Neuronal stem cell (in vitro differentiated cells): ENCODE data around the gene C6orf58.

Experiments
- DNase-seq: peaks from one replicate; pipeline ENCODE4 v3.0.0-alpha.2; 2013; ENCODE audit warnings: low spot score
- H2AFZ ChIP-seq: one replicate; pipeline ENCODE4 v1.6.1; 2013; ENCODE audit warnings: mild to moderate bottlenecking, low read length, inconsistent platforms
- H2AK5ac ChIP-seq: 2 replicates; pipeline ENCODE4 v1.6.1; 2013; ENCODE audit warnings: low read depth, mild to moderate bottlenecking, inconsistent platforms, low read length, moderate library complexity, mixed read lengths
- H2BK120ac ChIP-seq: 2 replicates; pipeline ENCODE4 v1.6.1; 2013; ENCODE audit warnings: low read depth, mild to moderate bottlenecking, inconsistent platforms, low read length, moderate library complexity, mixed read lengths
- H2BK12ac ChIP-seq: one replicate; pipeline ENCODE4 v1.6.1; 2013; ENCODE audit warnings: low read length, inconsistent platforms
- H2BK15ac ChIP-seq: 2 replicates; pipeline ENCODE4 v1.6.1; 2013; ENCODE audit warnings: mild to moderate bottlenecking, low read length, inconsistent platforms, mixed read lengths
- H2BK5ac ChIP-seq: one replicate; pipeline ENCODE4 v1.6.1; 2013; ENCODE audit warnings: inconsistent platforms, mild to moderate bottlenecking, low read length, moderate library complexity
- H3K14ac ChIP-seq: one replicate; pipeline ENCODE4 v1.6.1; 2013; ENCODE audit warnings: low read length, inconsistent platforms
- H3K18ac ChIP-seq: 2 replicates; pipeline ENCODE4 v1.6.1; 2013; ENCODE audit warnings: low read length, inconsistent platforms
- H3K23ac ChIP-seq: 2 replicates; pipeline ENCODE4 v1.6.1; 2013; ENCODE audit warnings: low read depth, mild to moderate bottlenecking, mixed read lengths, low read length, inconsistent platforms; ENCODE audit not compliant: poor library complexity
- H3K27ac ChIP-seq: replicated peaks from 3 replicates; pipeline ENCODE4 v1.5.1; 2013; ENCODE audit warnings: low read length, inconsistent platforms
- H3K27me3 ChIP-seq, 3 experiments: 2 replicates each; pipeline ENCODE4 v1.6.1; 2013; ENCODE audit warnings: low read length in 3 of 3, mild to moderate bottlenecking in 2 of 3, inconsistent platforms in 1 of 3, low read depth in 1 of 3, mixed read lengths in 1 of 3, moderate library complexity in 1 of 3; ENCODE audit not compliant: control insufficient read depth in 3 of 3, insufficient read depth in 3 of 3
- H3K36me3 ChIP-seq, 2 donors: replicated peaks in 1 of 2; 2 replicates each; pipeline ENCODE4 v1.6.1; 2013; ENCODE audit warnings: low read length in 2 of 2; ENCODE audit not compliant: control insufficient read depth in 2 of 2, insufficient read depth in 2 of 2
- H3K4ac ChIP-seq: 2 replicates; pipeline ENCODE4 v1.6.1; 2013; ENCODE audit warnings: inconsistent platforms, mild to moderate bottlenecking, low read length, moderate library complexity
- H3K4me1 ChIP-seq, 2 donors: 1 replicate in 1 of 2; 2 replicates in 1 of 2; pipeline ENCODE4 v1.6.1; 2013; ENCODE audit warnings: low read length in 2 of 2, low read depth in 1 of 2; ENCODE audit not compliant: control insufficient read depth in 2 of 2, insufficient read depth in 1 of 2
- H3K4me2 ChIP-seq: one replicate; pipeline ENCODE4 v1.6.1; 2013; ENCODE audit warnings: mild to moderate bottlenecking, low read length, inconsistent platforms; ENCODE audit not compliant: insufficient read depth, poor library complexity, severe bottlenecking
- H3K4me3 ChIP-seq, 2 donors: 2 replicates each; pipeline ENCODE4 v1.5.1; 2013; ENCODE audit warnings: low read length in 2 of 2, mild to moderate bottlenecking in 2 of 2, inconsistent platforms in 1 of 2, moderate library complexity in 1 of 2
- H3K79me1 ChIP-seq: one replicate; pipeline ENCODE4 v1.6.1; 2013; ENCODE audit warnings: low read depth, mild to moderate bottlenecking, inconsistent platforms, low read length, moderate library complexity
- H3K9ac ChIP-seq: one replicate; pipeline ENCODE4 v1.6.1; 2013; ENCODE audit warnings: mild to moderate bottlenecking, low read depth, low read length, inconsistent platforms; ENCODE audit not compliant: poor library complexity
- H3K9me3 ChIP-seq, 2 donors: replicated peaks in 1 of 2; 2 replicates each; pipeline versions ENCODE3 to v1.6.1; 2013; ENCODE audit warnings: low read length in 2 of 2, mild to moderate bottlenecking in 2 of 2, inconsistent platforms in 1 of 2, low read depth in 1 of 2, mixed read lengths in 1 of 2, moderate library complexity in 1 of 2; ENCODE audit not compliant: control insufficient read depth in 2 of 2, insufficient read depth in 1 of 2
- H4K8ac ChIP-seq: one replicate; pipeline ENCODE4 v1.6.1; 2013; ENCODE audit warnings: low read depth, mild to moderate bottlenecking, inconsistent platforms, low read length, moderate library complexity
- H4K91ac ChIP-seq: one replicate; pipeline ENCODE4 v1.6.1; 2013; ENCODE audit warnings: low read length, low read depth, mild to moderate bottlenecking, inconsistent platforms; ENCODE audit not compliant: poor library complexity
- WGBS, 2 donors: extraction: QIAGEN DNeasy Blood & Tissue Kit; methylation state at CpG; one replicate each; pipeline ENCODE4 v1.1.7; 2013; ENCODE audit warnings: missing lambda C conversion rate in 2 of 2, mixed read lengths in 1 of 2; ENCODE audit not compliant: insufficient read length in 2 of 2, insufficient replicate concordance in 1 of 2; ENCODE audit errors: extremely low coverage in 2 of 2; 5-methylcytosine and 5-hydroxymethylcytosine counted together

The C6orf58 gene

GRCh38 chr6:127587875-127588274 lies 10.9 kb downstream of the C6orf58 start:
- WGBS, 2 donors = no CpG with 5 or more reads among the region's 2 CpGs
- no peak overlapping the region for H4K8ac ChIP-seq
- no peak overlapping the region for H2AK5ac ChIP-seq
- H3K4ac ChIP-seq = no peak overlapping the region
- H3K4me1 ChIP-seq = no peaks in the 10 kb centered on the region
- no peak overlapping the region for H2AFZ ChIP-seq
- no peak overlapping the region for H3K14ac ChIP-seq
- H3K4me3 ChIP-seq = no peak overlapping the region
- H2BK12ac ChIP-seq = no peak overlapping the region
- no peak overlapping the region for H2BK15ac ChIP-seq
- no peaks in the 10 kb centered on the region for H3K36me3 ChIP-seq
- peaks cover 0 to under 1% of the 10 kb centered on the region in 2 donors for H3K9me3 ChIP-seq
- H3K27me3 ChIP-seq = no peaks in the 10 kb centered on the region
- no peak overlapping the region for H3K27ac ChIP-seq
- no peak overlapping the region for H3K4me2 ChIP-seq
- H2BK120ac ChIP-seq = no peak overlapping the region
- H3K18ac ChIP-seq = no peak overlapping the region
- H4K91ac ChIP-seq = no peak overlapping the region
- no peak overlapping the region for H2BK5ac ChIP-seq
- no peaks in the 10 kb centered on the region for H3K79me1 ChIP-seq
- H3K9ac ChIP-seq = no peak overlapping the region
- no peak overlapping the region for H3K23ac ChIP-seq
- no peak for DNase-seq

GRCh38 chr6:127589135-127589534 lies 12.2 kb downstream of the C6orf58 start:
- Histone ChIP-seq H3K18ac (no peak overlapping the region), H3K14ac (no peak overlapping the region), H3K27ac (no peak overlapping the region), H2BK15ac (no peak overlapping the region), H2BK12ac (no peak overlapping the region), H3K4me3 (no peak overlapping the region), H3K9ac (no peak overlapping the region), H3K23ac (no peak overlapping the region), H2AFZ (no peak overlapping the region), H3K4me2 (no peak overlapping the region), H4K8ac (no peak overlapping the region), H2BK5ac (no peak overlapping the region), H3K79me1 (no peaks in the 10 kb centered on the region), H3K9me3 (peaks cover 0 to 2% of the 10 kb centered on the region in 2 donors), H3K4me1 (no peaks in the 10 kb centered on the region), H4K91ac (no peak overlapping the region), H3K27me3 (no peaks in the 10 kb centered on the region), H2BK120ac (no peak overlapping the region), H3K36me3 (no peaks in the 10 kb centered on the region), H3K4ac (no peak overlapping the region), H2AK5ac (no peak overlapping the region)
- no peak for DNase-seq

DNA sequence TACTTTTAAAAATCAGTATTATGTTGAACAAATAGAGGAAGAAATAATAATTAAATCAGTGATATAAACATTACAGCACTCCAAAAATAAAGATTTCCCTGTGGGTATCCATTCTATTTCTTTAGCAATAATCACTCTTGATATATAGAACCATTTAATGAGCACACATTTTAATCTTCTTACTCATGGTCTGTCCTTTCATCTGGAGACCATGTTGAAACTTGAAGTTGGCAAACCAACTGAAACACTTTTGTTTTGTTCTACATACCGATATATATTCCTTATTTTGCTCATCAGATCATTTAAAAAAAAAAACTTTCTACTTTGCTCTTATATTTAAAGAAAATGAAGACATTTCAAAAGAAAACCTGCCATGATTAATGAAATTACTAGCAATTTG lies 13.4 kb downstream of the C6orf58 start:
- Histone ChIP-seq H3K23ac (no peak overlapping the region), H3K27me3 (no peaks in the 10 kb centered on the region), H2BK120ac (no peak overlapping the region), H3K4me2 (no peak overlapping the region), H2BK5ac (no peak overlapping the region), H4K8ac (no peak overlapping the region), H3K14ac (no peak overlapping the region), H3K4me3 (no peak overlapping the region), H2BK12ac (no peak overlapping the region), H3K4me1 (no peaks in the 10 kb centered on the region), H3K18ac (no peak overlapping the region), H2BK15ac (no peak overlapping the region), H3K79me1 (no peaks in the 10 kb centered on the region), H3K27ac (no peak overlapping the region), H3K4ac (no peak overlapping the region), H2AFZ (no peak overlapping the region), H4K91ac (no peak overlapping the region), H3K9me3 (peaks cover 0 to 2% of the 10 kb centered on the region in 2 donors), H3K9ac (no peak overlapping the region), H3K36me3 (no peaks in the 10 kb centered on the region), H2AK5ac (no peak overlapping the region)
- WGBS, 2 donors = 100% methylated on average over 1 of the region's 1 CpG; no CpG with 5 or more reads in 1 of the 2 donors
- no peak for DNase-seq

- H3K9me3 ChIP-seq = peaks cover 0 to 2% of the 10 kb centered on the region in 2 donors
- H2AK5ac ChIP-seq = no peak overlapping the region
- no peak overlapping the region for H2BK12ac ChIP-seq
- no peak overlapping the region for H2BK5ac ChIP-seq
- H3K36me3 ChIP-seq = no peaks in the 10 kb centered on the region
- no peak overlapping the region for H3K14ac ChIP-seq
- H4K91ac ChIP-seq = no peak overlapping the region
- no peak overlapping the region for H3K4me3 ChIP-seq
- no peak overlapping the region for H3K18ac ChIP-seq
- H3K4me2 ChIP-seq = no peak overlapping the region
- H3K4ac ChIP-seq = no peak overlapping the region
- no CpG with 5 or more reads among the region's 7 CpGs for WGBS, 2 donors
- DNase-seq = no peak
- H3K9ac ChIP-seq = no peak overlapping the region
- peak overlapping the region; percentile 39 for H2AFZ ChIP-seq
- H3K27ac ChIP-seq = no peak overlapping the region
- no peaks in the 10 kb centered on the region for H3K4me1 ChIP-seq
- no peak overlapping the region for H2BK15ac ChIP-seq
- no peaks in the 10 kb centered on the region for H3K79me1 ChIP-seq
- H3K23ac ChIP-seq = no peak overlapping the region
- H4K8ac ChIP-seq = no peak overlapping the region
- no peak overlapping the region for H2BK120ac ChIP-seq
- H3K27me3 ChIP-seq = no peaks in the 10 kb centered on the region
These were observed 16.0 kb downstream of the C6orf58 start for GRCh38 chr6:127592964-127593363.
